Measurements from ENCODE around the gene RALA. TPM values are rescaled to one million over a fixed set of nuclear protein-coding genes. Genes with fewer than 3 reads are reported as not detected.

RALA gene
- total RNA-seq, 4 donors from 2014 or later: 20.5 to 31.0 (median 26.3) TPM

DNA sequence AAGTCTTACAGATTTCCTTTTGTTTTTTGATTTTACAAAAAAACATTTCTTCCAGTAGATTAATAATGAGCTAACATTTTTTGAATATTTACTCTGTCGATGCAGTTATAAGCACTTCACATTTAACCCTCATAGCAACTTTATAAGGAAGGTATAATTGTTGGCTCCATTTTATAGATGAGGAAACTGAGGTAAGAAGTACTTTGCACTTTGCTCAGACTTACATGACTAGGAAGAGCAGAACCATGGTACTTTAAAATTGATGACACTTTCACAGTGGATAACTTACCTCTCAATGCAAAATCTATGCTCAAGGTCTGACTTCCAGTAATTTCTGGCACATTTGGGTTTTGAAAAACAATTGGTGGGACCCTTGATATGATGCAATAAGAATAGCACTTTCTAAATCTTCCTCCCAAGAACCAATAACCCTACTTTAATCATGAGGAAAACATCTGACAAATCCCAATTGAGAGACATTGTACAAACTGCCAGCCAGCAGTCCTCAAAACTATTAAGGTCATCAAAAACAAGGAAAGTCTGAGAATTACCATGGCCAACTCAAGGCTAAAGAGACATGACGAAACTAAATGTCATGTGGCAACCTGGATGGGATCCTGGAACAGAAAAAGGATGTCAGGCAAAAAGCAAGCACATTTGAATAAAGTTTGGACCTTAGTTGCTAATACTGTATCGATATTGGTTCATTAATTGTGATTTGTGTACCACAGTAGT, 72.6 kb downstream of the RALA start:
- no peak for DNase-seq
- H3K4me1 ChIP-seq: no peaks in the 10 kb centered on the region
- no peaks in the 10 kb centered on the region for H3K9me3 ChIP-seq
- TF ChIP-seq, protein P1, sequence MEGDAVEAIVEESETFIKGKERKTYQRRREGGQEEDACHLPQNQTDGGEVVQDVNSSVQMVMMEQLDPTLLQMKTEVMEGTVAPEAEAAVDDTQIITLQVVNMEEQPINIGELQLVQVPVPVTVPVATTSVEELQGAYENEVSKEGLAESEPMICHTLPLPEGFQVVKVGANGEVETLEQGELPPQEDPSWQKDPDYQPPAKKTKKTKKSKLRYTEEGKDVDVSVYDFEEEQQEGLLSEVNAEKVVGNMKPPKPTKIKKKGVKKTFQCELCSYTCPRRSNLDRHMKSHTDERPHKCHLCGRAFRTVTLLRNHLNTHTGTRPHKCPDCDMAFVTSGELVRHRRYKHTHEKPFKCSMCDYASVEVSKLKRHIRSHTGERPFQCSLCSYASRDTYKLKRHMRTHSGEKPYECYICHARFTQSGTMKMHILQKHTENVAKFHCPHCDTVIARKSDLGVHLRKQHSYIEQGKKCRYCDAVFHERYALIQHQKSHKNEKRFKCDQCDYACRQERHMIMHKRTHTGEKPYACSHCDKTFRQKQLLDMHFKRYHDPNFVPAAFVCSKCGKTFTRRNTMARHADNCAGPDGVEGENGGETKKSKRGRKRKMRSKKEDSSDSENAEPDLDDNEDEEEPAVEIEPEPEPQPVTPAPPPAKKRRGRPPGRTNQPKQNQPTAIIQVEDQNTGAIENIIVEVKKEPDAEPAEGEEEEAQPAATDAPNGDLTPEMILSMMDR (IDR thresholded peaks at IDR 0.05): no peak
- H3K27me3 ChIP-seq: no peaks in the 10 kb centered on the region
- peaks cover 0 to 41% (median 0%) of the 10 kb centered on the region in 3 donors for H3K36me3 ChIP-seq
- H3K27ac ChIP-seq: no peak overlapping the region
- no peak overlapping the region for H3K4me3 ChIP-seq

- H3K36me3 ChIP-seq: peaks cover 0 to 43% (median 0%) of the 10 kb centered on the region in 3 donors
- H3K4me1 ChIP-seq: no peaks in the 10 kb centered on the region
- H3K4me3 ChIP-seq: no peak overlapping the region
- H3K27ac ChIP-seq: no peak overlapping the region
- no peak for TF ChIP-seq POLR2A (IDR thresholded peaks at IDR 0.05)
- TF ChIP-seq, protein P1 (IDR thresholded peaks at IDR 0.05): no peak
- DNase-seq: no peak
- no peaks in the 10 kb centered on the region for H3K9me3 ChIP-seq
- H3K27me3 ChIP-seq: no peaks in the 10 kb centered on the region
These were observed 73.3 kb downstream of the RALA start for GRCh38 chr7:39696631-39697030.

- Histone ChIP-seq H3K27ac (no peak overlapping the region), H3K4me3 (no peak overlapping the region), H3K36me3 (peaks cover 0 to 36% (median 0%) of the 10 kb centered on the region in 3 donors), H3K9me3 (no peaks in the 10 kb centered on the region), H3K27me3 (no peaks in the 10 kb centered on the region), H3K4me1 (no peaks in the 10 kb centered on the region)
- TF ChIP-seq POLR2A (IDR thresholded peaks at IDR 0.05): no peak
- TF ChIP-seq, protein P1 (IDR thresholded peaks at IDR 0.05): no peak
- DNase-seq: no peak
These were observed 74.1 kb downstream of the RALA start for GRCh38 chr7:39697483-39697882.

DNA sequence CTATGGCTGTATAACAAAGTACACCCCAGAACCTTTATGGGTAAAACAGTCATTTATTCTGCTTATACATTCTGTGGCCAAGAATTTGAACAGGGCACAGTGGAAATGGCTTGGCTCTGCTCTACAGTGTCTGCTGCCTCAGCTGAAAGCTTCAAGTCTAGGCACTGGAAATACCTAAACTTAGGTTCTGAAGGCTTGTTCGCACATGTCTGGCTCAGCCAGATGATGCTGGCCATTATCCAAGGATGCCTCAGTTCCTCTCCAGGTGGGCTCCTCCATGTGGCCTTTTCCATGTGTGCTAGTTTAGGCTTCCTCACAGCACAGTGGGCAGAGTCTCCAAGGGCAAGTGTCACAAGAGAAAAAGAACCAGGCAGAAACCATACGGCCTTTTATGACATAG, 76.8 kb downstream of the RALA start:
- TF ChIP-seq, protein P1 (IDR thresholded peaks at IDR 0.05): no peak
- TF ChIP-seq POLR2A (IDR thresholded peaks at IDR 0.05): no peak
- Histone ChIP-seq H3K9me3 (no peaks in the 10 kb centered on the region), H3K27me3 (no peaks in the 10 kb centered on the region), H3K4me1 (no peaks in the 10 kb centered on the region), H3K27ac (no peak overlapping the region), H3K36me3 (peaks cover 0 to 28% (median 0%) of the 10 kb centered on the region in 3 donors), H3K4me3 (no peak overlapping the region)
- no peak for DNase-seq

- no peak overlapping the region for H3K27ac ChIP-seq
These were observed 77.6 kb downstream of the RALA start for GRCh38 chr7:39700932-39701331.

More at GRCh38 chr7:39700932-39701331, 77.6 kb downstream of the RALA start:
- no peaks in the 10 kb centered on the region for H3K4me1 ChIP-seq
- H3K27me3 ChIP-seq: no peaks in the 10 kb centered on the region
- DNase-seq: peak in 1 of 3 donors; percentile 57
- H3K9me3 ChIP-seq: no peaks in the 10 kb centered on the region
- peaks cover 0 to 28% (median 0%) of the 10 kb centered on the region in 3 donors for H3K36me3 ChIP-seq
- no peak overlapping the region for H3K4me3 ChIP-seq
- TF ChIP-seq POLR2A (IDR thresholded peaks at IDR 0.05): no peak
- TF ChIP-seq, protein P1 (IDR thresholded peaks at IDR 0.05): no peak

All from Peyer's patch (tissue), 4 donors.